ENCODE measurements around the gene WDR37. TPM values are rescaled to one million over a fixed set of nuclear protein-coding genes. Genes with fewer than 3 reads are reported as not detected.
A peak's percentile ranks its signal among the peaks of the same experiment; 100 is the strongest.

WDR37 gene
- total RNA-seq, 6 experiments from 2014 or later: 5.8 to 9.7 (median 8.3) TPM

GRCh38 chr10:1050145-1050544 is 6.0 kb upstream of the WDR37 start:
- peaks cover 0 to 38% (median 13%) of the 10 kb centered on the region in 4 donors for H3K4me1 ChIP-seq
- no peak for ATAC-seq

GRCh38 chr10:1050554-1050953 is 5.6 kb upstream of the WDR37 start:
- TF ChIP-seq CTCF (IDR thresholded peaks at IDR 0.05) (no peak), POLR2A (IDR thresholded peaks at IDR 0.05) (no peak)
- DNase-seq: peak in 2 of 3 donors; percentile 41 to 62
- Histone ChIP-seq H3K27ac (peak overlapping the region; percentile 91 to 97 (median 93)), H3K4me3 (peak overlapping the region; percentile 61 to 88 (median 72)), H3K36me3 (peaks cover 0 to 8% (median 0%) of the 10 kb centered on the region in 4 donors), H3K27me3 (no peaks in the 10 kb centered on the region), H3K9me3 (no peaks in the 10 kb centered on the region), H3K4me1 (peaks cover 0 to 38% (median 16%) of the 10 kb centered on the region in 4 donors)
- intact Hi-C loops (cut with DNase I): no loop called here
- no peak for ATAC-seq
- WGBS (ENCODE audit: insufficient coverage, low coverage, low lambda C conversion rate, missing lambda C conversion rate): 4% methylated on average over 4 of the region's 4 CpGs

More at GRCh38 chr10:1050145-1050544, 6.0 kb upstream of the WDR37 start:
- Histone ChIP-seq H3K36me3 (peaks cover 0 to 8% (median 0%) of the 10 kb centered on the region in 4 donors), H3K4me3 (peak overlapping the region; percentile 61 to 88 (median 72)), H3K27me3 (no peaks in the 10 kb centered on the region), H3K9me3 (no peaks in the 10 kb centered on the region), H3K27ac (peak overlapping the region; percentile 91 to 97 (median 93))
- intact Hi-C loops (cut with DNase I): no loop called here
- no peak for DNase-seq
- WGBS (ENCODE audit: insufficient coverage, low coverage, low lambda C conversion rate, missing lambda C conversion rate): 13% methylated on average over 5 of the region's 5 CpGs
- no peak for TF ChIP-seq POLR2A (IDR thresholded peaks at IDR 0.05)
- no peak for TF ChIP-seq CTCF (IDR thresholded peaks at IDR 0.05)

GRCh38 chr10:1054684-1055083 is 1.5 kb upstream of the WDR37 start:
- intact Hi-C loops (cut with DNase I): no loop called here
- Histone ChIP-seq H3K36me3 (peaks cover 0 to 8% (median 0%) of the 10 kb centered on the region in 4 donors), H3K27me3 (no peaks in the 10 kb centered on the region), H3K4me1 (peaks cover 0 to 44% (median 16%) of the 10 kb centered on the region in 4 donors), H3K9me3 (no peaks in the 10 kb centered on the region), H3K27ac (peak overlapping the region in 1 of 3 donors; percentile 97), H3K4me3 (peak overlapping the region in 1 of 3 donors; percentile 84)
- ATAC-seq: no peak
- WGBS (ENCODE audit: insufficient coverage, low coverage, low lambda C conversion rate, missing lambda C conversion rate): 60% methylated on average over 6 of the region's 6 CpGs
- no peak for DNase-seq
- TF ChIP-seq CTCF (IDR thresholded peaks at IDR 0.05) (no peak), POLR2A (IDR thresholded peaks at IDR 0.05) (no peak)

GRCh38 chr10:1057106-1057657 is 997 bp downstream of the WDR37 start:
- H3K4me1 ChIP-seq: peaks cover 0 to 34% (median 10%) of the 10 kb centered on the region in 4 donors
- WGBS (ENCODE audit: insufficient coverage, low coverage, low lambda C conversion rate, missing lambda C conversion rate): 4% methylated on average over 21 of the region's 26 CpGs
- peaks cover 0 to 8% (median 0%) of the 10 kb centered on the region in 4 donors for H3K36me3 ChIP-seq
- intact Hi-C loops (cut with DNase I): no loop called here
- H3K4me3 ChIP-seq: peak overlapping the region; percentile 62 to 96 (median 84)
- H3K9me3 ChIP-seq: no peaks in the 10 kb centered on the region
- H3K27ac ChIP-seq: peak overlapping the region in 2 of 3 donors; percentile 97 to 99
- H3K27me3 ChIP-seq: no peaks in the 10 kb centered on the region
- TF ChIP-seq CTCF (IDR thresholded peaks at IDR 0.05) (no peak), POLR2A (IDR thresholded peaks at IDR 0.05) (no peak)
- DNase-seq: no peak
- ATAC-seq: peak; percentile 12 to 24 (median 18)

Measured in right lobe of liver (tissue), 6 donors.